Measurements from ENCODE around the gene PDE4D. TPM values are rescaled to one million over a fixed set of nuclear protein-coding genes. Genes with fewer than 3 reads are reported as not detected.
A peak's percentile ranks its signal among the peaks of the same experiment; 100 is the strongest.

Gene PDE4D
- total and polyA plus RNA-seq, 4 donors = 12.8 to 167 (median 44.5) TPM

- peaks cover 0 to 30% (median 0%) of the 10 kb centered on the region in 5 donors for H3K4me1 ChIP-seq (ENCODE audit: control insufficient read depth in 5 of 5, insufficient read depth in 5 of 5, low read length in 5 of 5)
- H3K4me3 ChIP-seq = no peak overlapping the region
- no peaks in the 10 kb centered on the region for H3K36me3 ChIP-seq (ENCODE audit: control insufficient read depth in 4 of 4, insufficient read depth in 4 of 4, low read length in 4 of 4)
- peak overlapping the region; percentile 34 to 99 for H3K9ac ChIP-seq (ENCODE audit: insufficient read depth in 1 of 2, low read length in 2 of 2)
- H3K27ac ChIP-seq (ENCODE audit: low read depth in 1 of 2, low read length in 1 of 2) = no peak overlapping the region
- ATAC-seq (ENCODE audit: insufficient read depth, low FRiP score) (no peak), DNase-seq (no peak)
- H3K27me3 ChIP-seq (ENCODE audit: control insufficient read depth in 3 of 3, insufficient read depth in 3 of 3, low read length in 2 of 3) = no peaks in the 10 kb centered on the region
- no peaks in the 10 kb centered on the region for H3K9me3 ChIP-seq (ENCODE audit: control insufficient read depth in 4 of 4, insufficient read depth in 3 of 4, low read length in 3 of 4)
- TF ChIP-seq CTCF (IDR thresholded peaks at IDR 0.05; ENCODE audit: control extremely low read depth, extremely low read depth) = no peak
- whole genome bisulfite sequencing, 2 donors = 41 to 64% methylated on average over 1 of the region's 1 CpG
These were observed 124.5 kb downstream of the PDE4D start for GRCh38 chr5:59769041-59769360.

GRCh38 chr5:59768152-59769040, 125.1 kb downstream of the PDE4D start:
- Histone ChIP-seq H3K4me1 (ENCODE audit: control insufficient read depth in 5 of 5, insufficient read depth in 5 of 5, low read length in 5 of 5) (peaks cover 0 to 31% (median 0%) of the 10 kb centered on the region in 5 donors), H3K36me3 (ENCODE audit: control insufficient read depth in 4 of 4, insufficient read depth in 4 of 4, low read length in 4 of 4) (no peaks in the 10 kb centered on the region), H3K9me3 (ENCODE audit: control insufficient read depth in 4 of 4, insufficient read depth in 3 of 4, low read length in 3 of 4) (no peaks in the 10 kb centered on the region), H3K9ac (ENCODE audit: insufficient read depth in 1 of 2, low read length in 2 of 2) (peak overlapping the region; percentile 34 to 99), H3K27ac (ENCODE audit: low read depth in 1 of 2, low read length in 1 of 2) (peak overlapping the region in 1 of 2 donors; percentile 34), H3K4me3 (peak overlapping the region; percentile 44), H3K27me3 (ENCODE audit: control insufficient read depth in 3 of 3, insufficient read depth in 3 of 3, low read length in 2 of 3) (no peaks in the 10 kb centered on the region)
- no peak for TF ChIP-seq CTCF (IDR thresholded peaks at IDR 0.05; ENCODE audit: control extremely low read depth, extremely low read depth)
- WGBS, 2 donors = 9 to 10% methylated on average over 40 of the region's 40 CpGs
- DNase-seq = peak; percentile 92 to 96 (median 96)
- peak; percentile 53 for ATAC-seq (ENCODE audit: insufficient read depth, low FRiP score)

- ATAC-seq (ENCODE audit: insufficient read depth, low FRiP score) (peak; percentile 29), DNase-seq (peak; percentile 13 to 76 (median 59))
- Histone ChIP-seq H3K4me1 (ENCODE audit: control insufficient read depth in 5 of 5, insufficient read depth in 5 of 5, low read length in 5 of 5) (peaks cover 0 to 32% (median 0%) of the 10 kb centered on the region in 5 donors), H3K4me3 (peak overlapping the region; percentile 44), H3K9me3 (ENCODE audit: control insufficient read depth in 4 of 4, insufficient read depth in 3 of 4, low read length in 3 of 4) (no peaks in the 10 kb centered on the region), H3K9ac (ENCODE audit: insufficient read depth in 1 of 2, low read length in 2 of 2) (peak overlapping the region; percentile 34 to 99), H3K27ac (ENCODE audit: low read depth in 1 of 2, low read length in 1 of 2) (no peak overlapping the region), H3K36me3 (ENCODE audit: control insufficient read depth in 4 of 4, insufficient read depth in 4 of 4, low read length in 4 of 4) (no peaks in the 10 kb centered on the region), H3K27me3 (ENCODE audit: control insufficient read depth in 3 of 3, insufficient read depth in 3 of 3, low read length in 2 of 3) (no peaks in the 10 kb centered on the region)
- WGBS, 2 donors = 46 to 51% methylated on average over 4 of the region's 4 CpGs
- no peak for TF ChIP-seq CTCF (IDR thresholded peaks at IDR 0.05; ENCODE audit: control extremely low read depth, extremely low read depth)
These were observed 125.8 kb downstream of the PDE4D start for GRCh38 chr5:59767681-59768151.

All from lung (tissue), 12 donors.